HepG2 (cell line): Measurements from ENCODE around the gene SLC26A3. TPM values are rescaled to one million over a fixed set of nuclear protein-coding genes. Genes with fewer than 3 reads are reported as not detected.

Experiments used
- AGO1 ChIP-seq: fragments of 200-400 bp; formaldehyde crosslinking; IDR thresholded peaks from 2 replicates; pipeline ENCODE4 v1.6.1; 2017; ENCODE audit warnings: mild to moderate bottlenecking, low read depth, low read length, moderate library complexity; ENCODE audit not compliant: poor library complexity, severe bottlenecking
- BRF2 ChIP-seq: sonication (generic); formaldehyde crosslinking; IDR thresholded peaks from 2 replicates; pipeline ENCODE4 v1.8.1; 2022; ENCODE audit warnings: mild to moderate bottlenecking, missing genetic modification reagents
- HMG20B ChIP-seq: conservative IDR thresholded peaks from 2 replicates; pipeline ENCODE4 v1.6.1; 2016; ENCODE audit warnings: missing genetic modification reagents, missing compliant biosample characterization
- KAT2B ChIP-seq: fragments of 150-350 bp; IDR thresholded peaks from 2 replicates; pipeline ENCODE4 v1.6.1; 2014; ENCODE audit warnings: low read depth, low read length, borderline replicate concordance
- NFRKB ChIP-seq: fragments of 450-650 bp; IDR thresholded peaks from 2 replicates; pipeline ENCODE4 v1.6.1; 2017
- PCBP1 ChIP-seq: fragments of 200-400 bp; formaldehyde crosslinking; IDR thresholded peaks from 2 replicates; pipeline ENCODE4 v1.6.1; 2017; ENCODE audit warnings: mild to moderate bottlenecking, low read depth, low read length, borderline replicate concordance
- SKIL ChIP-seq: sonication (generic); formaldehyde crosslinking; IDR thresholded peaks from 2 replicates; pipeline ENCODE4 v1.8.0; 2022; ENCODE audit warnings: missing genetic modification reagents, mild to moderate bottlenecking, moderate library complexity, borderline replicate concordance
- SP4 ChIP-seq: sonication (generic); formaldehyde crosslinking; IDR thresholded peaks from 2 replicates; pipeline ENCODE4 v1.8.1; 2023; ENCODE audit warnings: mild to moderate bottlenecking, missing genetic modification reagents
- ZKSCAN8 ChIP-seq: IDR thresholded peaks from 2 replicates; pipeline ENCODE4 v1.6.1; 2016; ENCODE audit warnings: borderline replicate concordance, missing genetic modification reagents, missing compliant biosample characterization
- ZNF142 ChIP-seq: sonication (generic); formaldehyde crosslinking; IDR thresholded peaks from 2 replicates; pipeline ENCODE4 v1.4.0; 2020; ENCODE audit warnings: missing genetic modification reagents
- ZNF24 ChIP-seq: fragments of 450-650 bp; IDR thresholded peaks from 2 replicates; pipeline ENCODE4 v1.6.1; 2017; ENCODE audit warnings: antibody characterized with exemption, mild to moderate bottlenecking
- ZNF687 ChIP-seq: sonication (generic); formaldehyde crosslinking; IDR thresholded peaks from 2 replicates; pipeline ENCODE4 v1.5.1; 2020; ENCODE audit warnings: mild to moderate bottlenecking, missing genetic modification reagents, moderate library complexity
- ZNF777 ChIP-seq: sonication (generic); formaldehyde crosslinking; IDR thresholded peaks from 2 replicates; pipeline ENCODE4 v1.4.0; 2020; ENCODE audit warnings: missing genetic modification reagents
- ZSCAN25 ChIP-seq: sonication (generic); formaldehyde crosslinking; IDR thresholded peaks from 2 replicates; pipeline ENCODE4 v1.8.0; 2022; ENCODE audit warnings: mild to moderate bottlenecking, missing genetic modification reagents
- polyA plus RNA-seq, 8 experiments: library from polyadenylated mRNA; depleted of rRNA in 3 of 8; stranded (reverse) in 7 of 8; unstranded in 1 of 8; fragments of >200 nt; fragmentation: Illumina TruSeq in 4 of 8; extraction: Trizol in 4 of 8; gene quantifications; 2 replicates each; pipeline versions ENCODE4 v1.2.1 to v1.2.3, GENCODE V29; 2011 to 2016; ENCODE audit warnings: low read depth in 4 of 8, missing spikeins in 1 of 8, mixed read lengths in 1 of 8; ENCODE audit not compliant: insufficient read depth in 1 of 8
- total RNA-seq, 5 experiments: library from RNA; depleted of rRNA; stranded (reverse); fragments of >200 nt; fragmentation: Illumina TruSeq; extraction: Trizol; gene quantifications; 2 replicates each; pipeline ENCODE4 v1.2.3, GENCODE V29; 2016; ENCODE audit warnings: low read depth in 1 of 5

SLC26A3 gene
- total and polyA plus RNA-seq, 2 of the 13 experiments (the other 11 are each of a cell fraction or from before 2014, with no cell fraction given) = 0.11 to 0.30 TPM

GRCh38 chr7:107743567-107744344 is 59.3 kb downstream of the SLC26A3 start, which contains the start of gene CBLL1 (continued):
- 0 out of 2 replicates have a peak, but pooled peaks have one; percentile 43 for TF ChIP-seq ZNF142 (CRISPR knock-in tag)
- TF ChIP-seq SKIL (CRISPR knock-in tag) = no peak
- TF ChIP-seq NFRKB = no peak
- no peak for TF ChIP-seq ZSCAN25 (CRISPR knock-in tag)
- TF ChIP-seq ZNF777 (CRISPR knock-in tag) = 0 out of 2 replicates have a peak, but pooled peaks have one; percentile 55
- TF ChIP-seq AGO1 = no peak
- peak; percentile 83 for TF ChIP-seq ZNF687
- TF ChIP-seq ZKSCAN8 (CRISPR knock-in tag) = no peak
- TF ChIP-seq BRF2 = no peak
- TF ChIP-seq SP4 (CRISPR knock-in tag) = peak; percentile 72
- no peak for TF ChIP-seq ZNF24
- no peak for TF ChIP-seq HMG20B
- no peak for TF ChIP-seq KAT2B
- TF ChIP-seq PCBP1 = 0 out of 2 replicates have a peak, but pooled peaks have one; percentile 16
